ENCODE results near the gene LDLRAD4.

GRCh38 chr18:13570856-13571495 is 352.4 kb downstream of the LDLRAD4 start:
- no peak for TF ChIP-seq TCF4 (CRISPR knock-in tag; IDR thresholded peaks at IDR 0.05; ENCODE audit: borderline replicate concordance)
- TF ChIP-seq SNAI2 (CRISPR knock-in tag; IDR thresholded peaks at IDR 0.05), result no peak

All from SK-N-SH treated with all-trans-retinoic acid at 6 μM for 48 hours (cell line).